Measurements from ENCODE around the gene FAM72D.
"Not testable (repeated sequence)": the region's sequence is repeated elsewhere in the genome, so short reads cannot be mapped to it uniquely, and the experiment has no call there.

FAM72D gene

GRCh38 chr1:145115587-145116493, 20.1 kb downstream of the FAM72D start:
- H3K27ac ChIP-seq; H3K4me3 ChIP-seq (ENCODE audit: low read depth, low read length); DNase-seq; H3K27me3 ChIP-seq (ENCODE audit: insufficient read depth, low read depth, severe bottlenecking); H3K36me3 ChIP-seq; H3K9me3 ChIP-seq (ENCODE audit: severe bottlenecking): not testable (repeated sequence)

- not testable (repeated sequence) for H3K36me3 ChIP-seq; H3K27ac ChIP-seq; H3K4me3 ChIP-seq (ENCODE audit: low read depth, low read length); DNase-seq; H3K27me3 ChIP-seq (ENCODE audit: insufficient read depth, low read depth, severe bottlenecking); H3K9me3 ChIP-seq (ENCODE audit: severe bottlenecking)
Measured at GRCh38 chr1:145119842-145120241, 24.1 kb downstream of the FAM72D start.

- not testable (repeated sequence) for H3K9me3 ChIP-seq (ENCODE audit: severe bottlenecking); DNase-seq; H3K4me3 ChIP-seq (ENCODE audit: low read depth, low read length); H3K36me3 ChIP-seq; H3K27me3 ChIP-seq (ENCODE audit: insufficient read depth, low read depth, severe bottlenecking); H3K27ac ChIP-seq
Measured at GRCh38 chr1:145122344-145123061, 26.7 kb downstream of the FAM72D start.

DNA sequence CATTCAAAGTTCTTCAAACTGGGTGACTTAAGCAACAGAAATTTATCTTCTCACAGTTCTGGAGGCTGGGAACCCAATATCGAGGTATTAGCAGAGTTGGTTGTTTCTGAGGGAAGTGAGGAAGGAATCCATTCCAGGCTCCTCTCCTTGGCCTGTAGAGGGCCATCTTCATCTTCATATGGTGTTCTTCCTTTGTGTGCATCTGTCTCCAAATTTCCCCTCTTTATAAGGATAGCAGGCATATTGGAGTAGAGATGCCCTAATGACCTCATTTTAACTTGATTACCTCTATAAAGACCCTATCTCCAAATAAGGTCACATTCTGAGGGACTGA, 27.3 kb downstream of the FAM72D start:
- not testable (repeated sequence) for H3K9me3 ChIP-seq (ENCODE audit: severe bottlenecking); H3K4me3 ChIP-seq (ENCODE audit: low read depth, low read length); H3K27me3 ChIP-seq (ENCODE audit: insufficient read depth, low read depth, severe bottlenecking); DNase-seq; H3K27ac ChIP-seq; H3K36me3 ChIP-seq

- H3K27ac ChIP-seq, DNase-seq: not testable (repeated sequence)
Measured at GRCh38 chr1:145123992-145124641, 28.3 kb downstream of the FAM72D start.

DNA sequence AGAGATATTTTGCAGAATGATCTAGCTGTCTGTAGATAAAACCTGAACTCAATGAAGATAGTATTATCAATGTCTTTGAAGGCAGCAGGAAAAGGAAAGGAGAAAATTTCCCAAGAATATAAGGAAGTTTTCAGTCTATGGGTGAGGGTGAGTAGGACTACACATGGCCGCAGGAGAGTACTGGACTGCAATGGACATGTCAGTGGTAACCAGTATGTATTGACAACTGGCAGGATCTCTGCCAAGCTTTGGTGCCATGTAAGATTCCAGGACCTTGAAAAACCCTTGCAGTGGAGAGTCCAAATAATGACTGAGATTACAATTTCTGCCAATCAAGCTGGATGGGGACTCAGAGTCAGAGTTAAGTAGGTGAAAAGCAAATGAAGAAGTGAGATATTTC, 29.3 kb downstream of the FAM72D start:
- H3K27me3 ChIP-seq (ENCODE audit: insufficient read depth, low read depth, severe bottlenecking); DNase-seq; H3K9me3 ChIP-seq (ENCODE audit: severe bottlenecking); H3K36me3 ChIP-seq; H3K27ac ChIP-seq; H3K4me3 ChIP-seq (ENCODE audit: low read depth, low read length): not testable (repeated sequence)

More at GRCh38 chr1:145123992-145124641, 28.3 kb downstream of the FAM72D start:
- not testable (repeated sequence) for H3K4me3 ChIP-seq (ENCODE audit: low read depth, low read length); H3K36me3 ChIP-seq; H3K9me3 ChIP-seq (ENCODE audit: severe bottlenecking); H3K27me3 ChIP-seq (ENCODE audit: insufficient read depth, low read depth, severe bottlenecking)

DNA sequence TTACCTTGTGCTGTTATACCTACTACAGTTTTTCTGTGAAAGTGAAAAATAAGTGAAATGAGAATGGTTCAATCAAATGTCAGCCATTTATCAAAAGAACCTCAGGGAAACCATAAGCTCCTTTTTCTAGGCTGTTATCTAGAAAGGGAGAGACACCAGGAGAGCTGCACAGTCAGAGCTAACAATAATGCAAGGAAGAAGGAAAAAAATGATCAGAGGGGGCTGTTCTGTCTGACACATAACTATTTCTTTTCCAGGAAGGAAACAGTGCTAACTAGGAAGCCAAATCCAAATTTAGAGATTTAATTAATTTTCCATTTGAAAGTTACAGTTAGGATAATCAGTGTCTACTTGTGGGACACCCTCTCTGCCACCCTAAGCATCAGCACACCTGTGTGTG, 31.4 kb downstream of the FAM72D start:
- not testable (repeated sequence) for H3K4me3 ChIP-seq (ENCODE audit: low read depth, low read length); H3K27ac ChIP-seq; H3K36me3 ChIP-seq

DNA sequence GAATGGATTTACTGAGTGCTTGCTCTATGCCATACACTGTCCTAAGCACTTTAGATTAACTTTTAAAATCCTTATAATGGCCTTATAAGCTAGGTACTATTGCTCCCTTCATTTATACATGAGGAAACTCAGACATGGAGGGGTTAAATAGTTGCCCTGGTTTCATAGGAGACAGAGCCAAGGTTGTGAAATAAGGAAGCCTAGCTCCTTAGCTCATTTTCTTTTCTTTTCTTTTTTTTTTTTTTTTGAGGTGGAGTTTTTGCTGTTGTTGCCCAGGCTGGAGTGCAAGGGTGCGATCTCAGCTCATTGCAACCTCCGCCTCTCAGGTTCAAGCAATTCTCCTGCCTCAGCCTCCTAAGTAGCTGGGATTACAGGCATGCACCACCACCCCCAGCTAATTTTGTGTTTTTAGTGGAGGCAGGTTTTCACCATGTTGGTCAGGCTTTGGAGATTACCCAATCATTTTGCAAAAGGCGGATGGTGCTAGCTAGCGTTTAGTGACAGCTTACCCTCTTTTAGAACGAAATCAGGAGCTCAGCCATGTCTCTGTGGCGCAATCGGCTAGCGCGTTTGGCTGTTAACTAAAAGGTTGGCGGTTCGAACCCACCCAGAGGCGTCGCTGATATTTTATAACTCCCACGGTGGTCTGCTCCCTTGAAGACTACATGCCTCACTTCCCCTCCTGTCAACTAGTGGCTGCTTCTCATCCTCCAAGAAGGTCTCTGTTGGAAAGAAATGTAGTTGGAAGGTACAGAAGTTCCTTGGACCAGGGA, 33.1 kb downstream of the FAM72D start:
- H3K36me3 ChIP-seq; H3K27me3 ChIP-seq (ENCODE audit: insufficient read depth, low read depth, severe bottlenecking); H3K4me3 ChIP-seq (ENCODE audit: low read depth, low read length); DNase-seq; H3K27ac ChIP-seq; H3K9me3 ChIP-seq (ENCODE audit: severe bottlenecking): not testable (repeated sequence)

More for the DNA sequence above, 31.4 kb downstream of the FAM72D start:
- not testable (repeated sequence) for DNase-seq; H3K27me3 ChIP-seq (ENCODE audit: insufficient read depth, low read depth, severe bottlenecking); H3K9me3 ChIP-seq (ENCODE audit: severe bottlenecking)

- H3K36me3 ChIP-seq; H3K27ac ChIP-seq; H3K4me3 ChIP-seq (ENCODE audit: low read depth, low read length); DNase-seq; H3K9me3 ChIP-seq (ENCODE audit: severe bottlenecking); H3K27me3 ChIP-seq (ENCODE audit: insufficient read depth, low read depth, severe bottlenecking): not testable (repeated sequence)
Measured at GRCh38 chr1:145134476-145134875, 38.7 kb downstream of the FAM72D start.

DNA sequence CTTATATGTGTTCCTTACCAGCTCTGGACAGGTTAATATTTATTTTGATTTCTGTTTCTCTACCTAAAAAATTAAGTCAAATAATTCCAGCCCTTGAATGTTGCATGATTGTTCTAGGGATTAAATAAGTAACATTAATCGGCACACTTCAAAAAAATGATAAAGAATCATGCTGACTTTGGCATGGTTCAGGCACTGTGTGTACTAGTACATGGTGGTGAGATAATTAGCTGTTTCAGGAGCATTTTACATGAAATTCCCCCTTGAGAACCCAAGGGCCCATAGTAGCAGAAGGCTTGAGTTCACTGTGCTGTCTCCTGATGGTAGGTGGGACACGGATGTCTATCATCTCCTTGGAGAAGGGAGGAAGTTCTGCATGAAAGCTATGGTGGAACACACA, 44.8 kb downstream of the FAM72D start:
- not testable (repeated sequence) for H3K36me3 ChIP-seq

GRCh38 chr1:145144264-145144913, 48.6 kb downstream of the FAM72D start:
- not testable (repeated sequence) for H3K9me3 ChIP-seq (ENCODE audit: severe bottlenecking); H3K4me3 ChIP-seq (ENCODE audit: low read depth, low read length)

More for the DNA sequence above, 44.8 kb downstream of the FAM72D start:
- not testable (repeated sequence) for H3K4me3 ChIP-seq (ENCODE audit: low read depth, low read length); DNase-seq; H3K27me3 ChIP-seq (ENCODE audit: insufficient read depth, low read depth, severe bottlenecking); H3K9me3 ChIP-seq (ENCODE audit: severe bottlenecking); H3K27ac ChIP-seq

DNA sequence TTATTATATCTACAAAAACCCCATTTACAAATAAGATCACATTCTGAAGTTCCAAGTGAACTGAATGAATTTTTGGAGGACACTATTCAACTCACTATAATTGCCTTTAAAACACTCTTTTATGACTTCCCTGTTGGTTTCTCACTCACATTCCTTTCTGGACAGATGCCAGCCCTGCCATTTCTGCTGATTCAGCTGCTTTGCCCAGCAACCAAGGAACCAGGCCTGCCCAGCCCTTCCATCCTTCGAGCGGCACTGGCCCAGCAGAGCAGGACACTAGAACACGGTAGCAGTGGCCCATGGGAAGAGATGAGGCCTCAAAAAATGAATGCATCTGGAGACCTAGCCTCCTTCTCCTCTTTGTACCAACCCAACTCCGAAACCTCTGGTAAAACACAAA, 50.5 kb downstream of the FAM72D start:
- not testable (repeated sequence) for H3K36me3 ChIP-seq; H3K27me3 ChIP-seq (ENCODE audit: insufficient read depth, low read depth, severe bottlenecking); H3K27ac ChIP-seq; DNase-seq; H3K4me3 ChIP-seq (ENCODE audit: low read depth, low read length); H3K9me3 ChIP-seq (ENCODE audit: severe bottlenecking)

More at GRCh38 chr1:145144264-145144913, 48.6 kb downstream of the FAM72D start:
- not testable (repeated sequence) for H3K27me3 ChIP-seq (ENCODE audit: insufficient read depth, low read depth, severe bottlenecking); DNase-seq; H3K27ac ChIP-seq; H3K36me3 ChIP-seq

- not testable (repeated sequence) for DNase-seq
Measured at GRCh38 chr1:145147172-145147571, 51.4 kb downstream of the FAM72D start.

More at GRCh38 chr1:145147172-145147571, 51.4 kb downstream of the FAM72D start:
- H3K9me3 ChIP-seq (ENCODE audit: severe bottlenecking); H3K36me3 ChIP-seq; H3K27me3 ChIP-seq (ENCODE audit: insufficient read depth, low read depth, severe bottlenecking); H3K4me3 ChIP-seq (ENCODE audit: low read depth, low read length); H3K27ac ChIP-seq: not testable (repeated sequence)

Measured in WERI-Rb-1 (cell line).